ENCODE results near the gene CTSF.

- TF ChIP-seq EZH2 (IDR thresholded peaks at IDR 0.05; ENCODE audit: borderline replicate concordance) (no peak), CTCF (IDR thresholded peaks at IDR 0.05; ENCODE audit: poor library complexity) (no peak), EZH2phosphoT487 (IDR thresholded peaks at IDR 0.05; ENCODE audit: low read depth, severe bottlenecking, unreplicated experiment) (no peak)
Observed at GRCh38 chr11:66603072-66603471, 34.7 kb upstream of the CTSF start.
